Chondrocyte (in vitro differentiated cells): ENCODE measurements around the gene ADAMTS16. TPM values are rescaled to one million over a fixed set of nuclear protein-coding genes. Genes with fewer than 3 reads are reported as not detected.

ENCODE experiments used
- DNase-seq: peaks from one replicate; pipeline ENCODE4 v3.0.0; 2021; ENCODE audit warnings: mixed read lengths, low spot score
- H3K27ac Mint-ChIP-seq: one replicate; pipeline ENCODE4 v1.8.0; 2021; ENCODE audit warnings: mild to moderate bottlenecking, moderate library complexity, mixed read lengths; ENCODE audit not compliant: unreplicated experiment
- H3K27me3 Mint-ChIP-seq: 2 replicates; pipeline ENCODE4 v1.8.0; 2021; ENCODE audit warnings: low read depth, mixed read lengths
- H3K36me3 Mint-ChIP-seq: 2 replicates; pipeline ENCODE4 v1.8.0; 2021; ENCODE audit warnings: low read depth, mixed read lengths
- H3K4me1 Mint-ChIP-seq: 2 replicates; pipeline ENCODE4 v1.8.0; 2021; ENCODE audit warnings: low read depth, mild to moderate bottlenecking, mixed read lengths
- H3K4me3 Mint-ChIP-seq: one replicate; pipeline ENCODE4 v1.8.0; 2021; ENCODE audit warnings: mild to moderate bottlenecking, moderate library complexity, mixed read lengths; ENCODE audit not compliant: unreplicated experiment
- H3K9me3 Mint-ChIP-seq: 2 replicates; pipeline ENCODE4 v1.8.0; 2021; ENCODE audit warnings: low read depth, mixed read lengths
- total RNA-seq: library from RNA; stranded (reverse); gene quantifications from 3 replicates; pipeline ENCODE4 v1.2.1, GENCODE V29; 2021
- TF ChIP-seq, protein P1 (sequence below): fragments of 200-600 bp; sonication (generic); IDR thresholded peaks from 2 replicates; pipeline ENCODE4 v1.5.0; 2021; ENCODE audit warnings: antibody characterized with exemption, mild to moderate bottlenecking, moderate library complexity

Gene ADAMTS16
- total RNA-seq, 1 donor from 2014 or later: 12.5 TPM

DNA sequence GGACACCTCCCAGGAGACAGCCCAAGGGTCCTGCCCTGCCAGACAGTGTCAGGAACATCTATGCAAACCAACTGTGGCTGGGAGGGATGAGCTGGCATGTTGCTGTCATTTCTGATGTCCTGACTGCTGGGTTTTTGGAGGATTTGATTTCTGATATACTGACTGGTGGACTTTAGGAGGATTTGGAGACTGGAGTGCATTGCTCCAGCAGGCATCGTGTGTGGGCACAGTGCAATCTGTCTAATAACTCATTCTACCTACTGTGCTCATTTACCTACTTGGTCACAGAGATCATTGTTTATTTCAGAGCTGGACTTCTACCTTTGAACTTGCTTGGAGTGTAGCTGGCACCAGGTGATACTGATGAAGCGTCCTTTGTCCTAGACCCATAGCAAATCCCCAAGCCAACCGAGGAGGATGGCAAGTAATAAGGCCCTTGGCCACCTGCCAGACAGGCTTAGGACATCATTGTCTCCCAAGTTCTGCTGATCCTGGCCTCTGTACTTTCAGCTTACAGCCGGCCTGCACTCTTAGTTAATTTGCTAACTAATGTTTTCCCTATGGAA is 158.0 kb downstream of the ADAMTS16 start:
- peaks cover 8% of the 10 kb centered on the region for H3K9me3 Mint-ChIP-seq
- no peak for DNase-seq
- peaks cover 10% of the 10 kb centered on the region for H3K4me1 Mint-ChIP-seq
- TF ChIP-seq, protein P1, sequence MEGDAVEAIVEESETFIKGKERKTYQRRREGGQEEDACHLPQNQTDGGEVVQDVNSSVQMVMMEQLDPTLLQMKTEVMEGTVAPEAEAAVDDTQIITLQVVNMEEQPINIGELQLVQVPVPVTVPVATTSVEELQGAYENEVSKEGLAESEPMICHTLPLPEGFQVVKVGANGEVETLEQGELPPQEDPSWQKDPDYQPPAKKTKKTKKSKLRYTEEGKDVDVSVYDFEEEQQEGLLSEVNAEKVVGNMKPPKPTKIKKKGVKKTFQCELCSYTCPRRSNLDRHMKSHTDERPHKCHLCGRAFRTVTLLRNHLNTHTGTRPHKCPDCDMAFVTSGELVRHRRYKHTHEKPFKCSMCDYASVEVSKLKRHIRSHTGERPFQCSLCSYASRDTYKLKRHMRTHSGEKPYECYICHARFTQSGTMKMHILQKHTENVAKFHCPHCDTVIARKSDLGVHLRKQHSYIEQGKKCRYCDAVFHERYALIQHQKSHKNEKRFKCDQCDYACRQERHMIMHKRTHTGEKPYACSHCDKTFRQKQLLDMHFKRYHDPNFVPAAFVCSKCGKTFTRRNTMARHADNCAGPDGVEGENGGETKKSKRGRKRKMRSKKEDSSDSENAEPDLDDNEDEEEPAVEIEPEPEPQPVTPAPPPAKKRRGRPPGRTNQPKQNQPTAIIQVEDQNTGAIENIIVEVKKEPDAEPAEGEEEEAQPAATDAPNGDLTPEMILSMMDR: no peak
- H3K27me3 Mint-ChIP-seq: no peaks in the 10 kb centered on the region
- no peak overlapping the region for H3K4me3 Mint-ChIP-seq
- H3K27ac Mint-ChIP-seq: no peak overlapping the region
- H3K36me3 Mint-ChIP-seq: peaks cover 6% of the 10 kb centered on the region

- Mint-ChIP-seq H3K9me3 (peaks cover 8% of the 10 kb centered on the region), H3K4me3 (no peak overlapping the region), H3K27me3 (no peaks in the 10 kb centered on the region), H3K4me1 (peaks cover 9% of the 10 kb centered on the region), H3K27ac (no peak overlapping the region), H3K36me3 (peaks cover 8% of the 10 kb centered on the region)
- TF ChIP-seq, protein P1: no peak
- no peak for DNase-seq
Measured at GRCh38 chr5:5298841-5299541, 158.9 kb downstream of the ADAMTS16 start.

DNA sequence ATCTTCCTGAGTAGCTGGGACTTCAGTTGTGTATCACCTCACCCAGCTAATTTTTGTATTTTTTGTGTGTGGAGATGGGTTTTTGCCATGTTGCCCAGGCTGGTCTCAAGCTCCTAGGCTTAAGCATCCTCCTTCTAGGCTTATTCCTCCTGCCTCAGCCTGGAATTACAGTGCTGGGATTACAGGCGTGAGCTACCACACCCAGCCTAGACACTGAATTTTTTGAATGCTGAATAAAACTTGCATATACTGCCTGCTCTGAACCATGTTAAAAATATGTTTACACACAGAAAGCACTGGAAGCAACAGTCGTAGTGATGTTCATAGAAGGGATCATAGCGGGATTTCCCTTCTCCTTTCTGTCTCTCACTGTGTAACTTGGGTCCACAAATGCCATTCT is 161.0 kb downstream of the ADAMTS16 start:
- Mint-ChIP-seq H3K27me3 (no peaks in the 10 kb centered on the region), H3K4me3 (no peak overlapping the region), H3K27ac (no peak overlapping the region), H3K9me3 (peaks cover 6% of the 10 kb centered on the region), H3K4me1 (peaks cover 8% of the 10 kb centered on the region), H3K36me3 (peaks cover 10% of the 10 kb centered on the region)
- DNase-seq: no peak
- TF ChIP-seq, protein P1: no peak

- Mint-ChIP-seq H3K4me3 (no peak overlapping the region), H3K27me3 (no peaks in the 10 kb centered on the region), H3K27ac (no peak overlapping the region), H3K9me3 (peaks cover 6% of the 10 kb centered on the region), H3K4me1 (peaks cover 18% of the 10 kb centered on the region), H3K36me3 (peaks cover 10% of the 10 kb centered on the region)
- TF ChIP-seq, protein P1: no peak
- DNase-seq: no peak
Measured at GRCh38 chr5:5302201-5302600, 162.1 kb downstream of the ADAMTS16 start.

DNA sequence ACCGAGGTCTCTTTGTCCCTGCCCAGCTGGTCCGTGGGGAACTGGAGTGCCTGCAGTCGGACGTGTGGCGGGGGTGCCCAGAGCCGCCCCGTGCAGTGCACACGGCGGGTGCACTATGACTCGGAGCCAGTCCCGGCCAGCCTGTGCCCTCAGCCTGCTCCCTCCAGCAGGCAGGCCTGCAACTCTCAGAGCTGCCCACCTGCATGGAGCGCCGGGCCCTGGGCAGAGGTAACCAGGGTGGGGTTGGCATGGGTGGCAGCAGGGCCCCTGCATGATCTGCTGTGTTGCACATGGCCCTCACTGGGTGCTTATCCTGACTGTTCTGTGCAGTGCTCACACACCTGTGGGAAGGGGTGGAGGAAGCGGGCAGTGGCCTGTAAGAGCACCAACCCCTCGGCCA is 163.1 kb downstream of the ADAMTS16 start:
- H3K27ac Mint-ChIP-seq: no peak overlapping the region
- no peak for DNase-seq
- TF ChIP-seq, protein P1: no peak
- H3K27me3 Mint-ChIP-seq: no peaks in the 10 kb centered on the region
- H3K4me3 Mint-ChIP-seq: no peak overlapping the region
- H3K4me1 Mint-ChIP-seq: peaks cover 13% of the 10 kb centered on the region
- H3K36me3 Mint-ChIP-seq: peaks cover 10% of the 10 kb centered on the region
- H3K9me3 Mint-ChIP-seq: peaks cover 6% of the 10 kb centered on the region
